Upper lobe of left lung (tissue), 6 donors: ENCODE results near the gene GDF3. TPM values are rescaled to one million over a fixed set of nuclear protein-coding genes. Genes with fewer than 3 reads are reported as not detected.
"Not testable (repeated sequence)": the region's sequence is repeated elsewhere in the genome, so short reads cannot be mapped to it uniquely, and the experiment has no call there.

Experiments used
- ATAC-seq, 2 donors: fragments of 200-7000 bp; cut with Tn5 transposase; one replicate each; pipeline ENCODE4 v1.9.1; 2022; ENCODE audit warnings: mild to moderate bottlenecking in 2 of 2, moderate library complexity in 2 of 2; ENCODE audit not compliant: low FRiP score in 2 of 2
- DNase-seq, 2 donors: peaks; one replicate each; pipeline ENCODE4 v3.0.0-alpha.2; 2019 to 2020
- H3K27ac ChIP-seq, 4 donors: fragments of 200-600 bp; sonication (generic); one replicate each; pipeline ENCODE4 v1.5.1; 2016 to 2019
- H3K27me3 ChIP-seq, 4 donors: fragments of 200-600 bp; sonication (generic); one replicate each; pipeline ENCODE4 v1.5.1; 2017 to 2019
- H3K36me3 ChIP-seq, 4 donors: fragments of 200-600 bp; sonication (generic); one replicate each; pipeline ENCODE4 v1.5.1; 2016 to 2019
- H3K4me1 ChIP-seq, 4 donors: fragments of 200-600 bp; sonication (generic); one replicate each; pipeline ENCODE4 v1.5.1; 2018 to 2019
- H3K4me3 ChIP-seq, 4 donors: fragments of 200-600 bp; sonication (generic); one replicate each; pipeline ENCODE4 v1.5.1; 2017 to 2019; ENCODE audit warnings: mild to moderate bottlenecking in 2 of 4, moderate library complexity in 1 of 4
- H3K9me3 ChIP-seq, 4 donors: fragments of 200-600 bp; sonication (generic); one replicate each; pipeline ENCODE4 v1.5.1; 2018 to 2019
- EP300 ChIP-seq, 4 donors: sonication (generic); formaldehyde crosslinking; IDR thresholded peaks; one replicate each; pipeline ENCODE4 v1.5.1; 2017; ENCODE audit warnings: antibody characterized with exemption in 4 of 4, control low read depth in 2 of 4
- POLR2A ChIP-seq, 4 donors: fragments of 450-650 bp; IDR thresholded peaks; one replicate each; pipeline ENCODE4 v1.5.1; 2016 to 2017; ENCODE audit warnings: antibody characterized with exemption in 4 of 4, mild to moderate bottlenecking in 2 of 4
- POLR2AphosphoS5 ChIP-seq, 2 donors: sonication (generic); formaldehyde crosslinking; IDR thresholded peaks; one replicate each; pipeline ENCODE4 v1.5.1; 2017; ENCODE audit warnings: antibody characterized with exemption in 2 of 2
- WGBS, 2 donors: methylation state at CpG; one replicate each; pipeline ENCODE4 v1.1.5; 2017 to 2018; 5-methylcytosine and 5-hydroxymethylcytosine counted together
- total RNA-seq, 6 donors: library from RNA; depleted of rRNA in 4 of 6; stranded (reverse); fragments of >200 nt in 4 of 6; gene quantifications; one replicate each; pipeline versions ENCODE4 v1.1.0 to v1.2.1, GENCODE V29; 2016 to 2021
- TF ChIP-seq, protein P1 (sequence below), 6 experiments: fragments of 450-650 bp in 4 of 6; fragments of 200-600 bp in 2 of 6; sonication (generic) in 2 of 6; IDR thresholded peaks; one replicate each; pipeline ENCODE4 v1.5.1; 2016 to 2019; ENCODE audit warnings: antibody characterized with exemption in 6 of 6
- donor health status: DM: no; HTN: no; CAD: no; lungs with moderate emphysema.
- donor health status: DM: no; HTN: yes; CAD: no; lungs with severe emphysema.

Gene GDF3
- under 1 TPM in 1 of 6 donors, not detected in 5; 0.20 TPM for total RNA-seq

DNA sequence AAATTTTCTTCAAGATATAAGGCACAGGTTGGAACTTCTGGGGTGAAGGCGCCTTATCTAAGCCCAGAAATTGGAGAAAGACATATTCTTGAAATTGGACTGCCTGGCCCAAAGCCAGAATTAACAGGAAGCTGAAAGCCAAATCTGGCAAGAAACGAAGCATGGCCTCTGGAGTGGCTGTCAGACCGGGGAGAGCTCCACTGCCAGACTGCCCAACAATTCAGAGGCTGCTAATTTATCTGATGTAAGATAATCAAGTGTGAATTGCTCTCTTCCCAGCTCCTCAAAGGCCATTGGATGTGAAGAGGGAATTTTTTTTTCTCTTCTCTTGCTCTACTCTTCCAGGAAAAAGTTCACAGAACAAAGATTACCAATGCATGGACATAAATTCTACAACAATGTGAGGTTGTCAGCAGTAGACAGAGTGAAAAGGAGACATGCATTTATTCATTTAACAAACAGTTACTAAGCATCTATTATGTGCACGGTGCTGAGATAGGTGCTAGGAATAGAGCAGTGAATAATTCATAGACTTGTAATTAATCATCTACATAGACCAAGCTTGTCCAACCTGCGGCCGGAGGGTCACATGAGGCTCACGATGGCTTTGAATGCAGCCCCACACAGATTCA lies at the start of gene GDF3:
TSS of gene GDF3 (minus strand) at position 210 of the 632 bp plus-strand sequence. CDS start at position 163, 47 bp downstream.
- DNase-seq (peak in 1 of 2 donors; percentile 25), ATAC-seq (no peak)
- no peaks in the 10 kb centered on the region for H3K9me3 ChIP-seq
- TF ChIP-seq POLR2A (IDR thresholded peaks at IDR 0.05) (no peak), POLR2AphosphoS5 (IDR thresholded peaks at IDR 0.05) (no peak), EP300 (IDR thresholded peaks at IDR 0.05) (no peak)
- TF ChIP-seq, protein P1, sequence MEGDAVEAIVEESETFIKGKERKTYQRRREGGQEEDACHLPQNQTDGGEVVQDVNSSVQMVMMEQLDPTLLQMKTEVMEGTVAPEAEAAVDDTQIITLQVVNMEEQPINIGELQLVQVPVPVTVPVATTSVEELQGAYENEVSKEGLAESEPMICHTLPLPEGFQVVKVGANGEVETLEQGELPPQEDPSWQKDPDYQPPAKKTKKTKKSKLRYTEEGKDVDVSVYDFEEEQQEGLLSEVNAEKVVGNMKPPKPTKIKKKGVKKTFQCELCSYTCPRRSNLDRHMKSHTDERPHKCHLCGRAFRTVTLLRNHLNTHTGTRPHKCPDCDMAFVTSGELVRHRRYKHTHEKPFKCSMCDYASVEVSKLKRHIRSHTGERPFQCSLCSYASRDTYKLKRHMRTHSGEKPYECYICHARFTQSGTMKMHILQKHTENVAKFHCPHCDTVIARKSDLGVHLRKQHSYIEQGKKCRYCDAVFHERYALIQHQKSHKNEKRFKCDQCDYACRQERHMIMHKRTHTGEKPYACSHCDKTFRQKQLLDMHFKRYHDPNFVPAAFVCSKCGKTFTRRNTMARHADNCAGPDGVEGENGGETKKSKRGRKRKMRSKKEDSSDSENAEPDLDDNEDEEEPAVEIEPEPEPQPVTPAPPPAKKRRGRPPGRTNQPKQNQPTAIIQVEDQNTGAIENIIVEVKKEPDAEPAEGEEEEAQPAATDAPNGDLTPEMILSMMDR (IDR thresholded peaks at IDR 0.05): no peak
- no peaks in the 10 kb centered on the region for H3K27me3 ChIP-seq
- no peaks in the 10 kb centered on the region for H3K36me3 ChIP-seq
- no peak within 1 kb of the TSS for H3K27ac ChIP-seq
- H3K4me3 ChIP-seq: peak within 1 kb of the TSS in 1 of 4 donors; percentile 10
- peaks cover 0 to 12% (median 6%) of the 10 kb centered on the region in 4 donors for H3K4me1 ChIP-seq
- WGBS, 2 donors: 26 to 31% methylated on average over 7 of the region's 7 CpGs

GRCh38 chr12:7732993-7733392 lies 37.4 kb upstream of the GDF3 start:
- Histone ChIP-seq H3K36me3 (no peaks in the 10 kb centered on the region), H3K4me1 (no peaks in the 10 kb centered on the region), H3K27ac (no peak overlapping the region), H3K27me3 (no peaks in the 10 kb centered on the region), H3K4me3 (no peak overlapping the region), H3K9me3 (no peaks in the 10 kb centered on the region)
- no peak for DNase-seq
- no peak for TF ChIP-seq EP300 (IDR thresholded peaks at IDR 0.05)
- no peak for ATAC-seq
- 43 to 47% methylated on average over 3 of the region's 3 CpGs for WGBS, 2 donors

DNA sequence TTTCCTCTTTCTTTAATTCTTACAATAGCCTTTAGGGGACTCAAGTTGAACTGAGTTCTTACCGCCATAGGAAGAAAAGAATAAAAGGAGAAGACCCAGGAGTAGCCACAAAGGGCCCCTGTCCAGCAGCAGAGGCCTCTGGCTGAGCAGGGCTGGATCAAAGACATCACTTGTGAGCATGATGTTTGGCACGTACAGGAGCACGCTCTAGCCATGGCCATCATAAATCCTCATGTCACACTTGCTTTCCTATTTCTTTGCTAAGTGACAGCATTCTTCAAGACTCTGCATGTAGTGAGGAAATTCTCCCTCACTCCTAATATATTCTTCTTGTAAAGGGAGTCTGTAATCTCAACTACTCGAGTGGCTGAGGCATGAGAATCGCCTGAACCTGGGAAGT lies 35.9 kb upstream of the GDF3 start:
- Histone ChIP-seq H3K9me3 (no peaks in the 10 kb centered on the region), H3K27ac (no peak overlapping the region), H3K4me3 (no peak overlapping the region), H3K36me3 (no peaks in the 10 kb centered on the region), H3K27me3 (no peaks in the 10 kb centered on the region), H3K4me1 (no peaks in the 10 kb centered on the region)
- ATAC-seq: no peak
- DNase-seq: no peak
- TF ChIP-seq POLR2AphosphoS5 (IDR thresholded peaks at IDR 0.05): no peak
- TF ChIP-seq, protein P1 (IDR thresholded peaks at IDR 0.05): no peak
- TF ChIP-seq POLR2A (IDR thresholded peaks at IDR 0.05): no peak
- no peak for TF ChIP-seq EP300 (IDR thresholded peaks at IDR 0.05)
- WGBS, 2 donors: 41 to 46% methylated on average over 5 of the region's 5 CpGs

DNA sequence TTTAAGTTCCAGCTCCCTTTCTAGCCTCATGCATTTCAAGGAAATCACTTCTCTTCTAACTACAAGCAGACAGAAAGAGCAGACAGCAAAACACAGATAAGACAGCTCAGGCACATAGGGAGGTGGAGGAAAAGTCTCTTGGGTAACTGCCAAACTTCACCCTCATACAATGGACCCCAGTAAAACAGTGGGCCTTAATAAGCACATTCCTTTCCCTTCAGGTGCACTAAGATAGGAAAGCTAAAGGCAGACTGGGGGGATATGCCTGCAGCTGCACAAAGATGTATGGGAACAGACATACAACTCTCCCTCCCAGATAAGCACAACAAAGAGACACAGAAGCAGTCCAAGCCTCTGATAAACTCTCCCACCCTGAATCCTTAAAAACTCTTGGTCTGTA lies 35.4 kb upstream of the GDF3 start:
- H3K4me1 ChIP-seq, DNase-seq, H3K9me3 ChIP-seq, ATAC-seq, H3K4me3 ChIP-seq, H3K36me3 ChIP-seq, H3K27ac ChIP-seq, H3K27me3 ChIP-seq: not testable (repeated sequence)

DNA sequence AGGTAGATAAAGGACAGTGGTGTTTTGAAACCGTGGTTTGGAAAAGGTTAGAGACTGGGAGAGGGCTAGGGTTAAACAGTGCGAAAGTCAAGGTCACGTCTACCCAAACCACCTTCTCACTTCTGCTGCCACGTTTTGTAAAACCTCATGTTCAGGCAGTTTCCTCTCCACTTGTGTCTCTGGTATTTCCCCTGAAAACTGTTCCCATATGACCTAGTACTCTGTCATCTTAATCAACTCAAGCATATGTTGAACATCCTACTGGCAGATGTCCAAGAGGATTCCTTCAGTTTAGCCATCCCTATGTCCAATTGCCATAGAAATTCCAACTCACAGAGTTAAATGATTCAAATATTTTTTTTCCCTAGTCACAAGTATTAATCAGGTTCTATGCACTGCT lies 34.2 kb upstream of the GDF3 start:
- H3K4me1 ChIP-seq: no peaks in the 10 kb centered on the region
- H3K27ac ChIP-seq: no peak overlapping the region
- no peaks in the 10 kb centered on the region for H3K36me3 ChIP-seq
- WGBS, 2 donors: 32 to 48% methylated on average over 4 of the region's 4 CpGs
- H3K4me3 ChIP-seq: no peak overlapping the region
- TF ChIP-seq POLR2A (IDR thresholded peaks at IDR 0.05) (no peak), EP300 (IDR thresholded peaks at IDR 0.05) (no peak), POLR2AphosphoS5 (IDR thresholded peaks at IDR 0.05) (no peak)
- TF ChIP-seq, protein P1 (IDR thresholded peaks at IDR 0.05): no peak
- ATAC-seq (no peak), DNase-seq (no peak)
- H3K9me3 ChIP-seq: no peaks in the 10 kb centered on the region
- no peaks in the 10 kb centered on the region for H3K27me3 ChIP-seq

- no peak for TF ChIP-seq EP300 (IDR thresholded peaks at IDR 0.05)
- TF ChIP-seq, protein P1 (IDR thresholded peaks at IDR 0.05): no peak
- TF ChIP-seq POLR2AphosphoS5 (IDR thresholded peaks at IDR 0.05): no peak
- no peak for TF ChIP-seq POLR2A (IDR thresholded peaks at IDR 0.05)
- no peak for DNase-seq
- no peaks in the 10 kb centered on the region for H3K27me3 ChIP-seq
- WGBS, 2 donors: 57 to 75% methylated on average over 3 of the region's 3 CpGs
- no peaks in the 10 kb centered on the region for H3K4me1 ChIP-seq
- H3K9me3 ChIP-seq: no peaks in the 10 kb centered on the region
- ATAC-seq: no peak
- no peaks in the 10 kb centered on the region for H3K36me3 ChIP-seq
- no peak overlapping the region for H3K4me3 ChIP-seq
- no peak overlapping the region for H3K27ac ChIP-seq
Observed at GRCh38 chr12:7723926-7724325, 28.4 kb upstream of the GDF3 start.
